AG04449 (cell line): ENCODE results near the gene COL5A1.

ENCODE experiments used
- CTCF ChIA-PET: fragments of 350-600 bp; formaldehyde crosslinking; extraction: SDS; loops from one replicate; lab custom pipeline; 2021; ENCODE audit warnings: antibody characterized with exemption; lab: Yijun Ruan, JAX
- POLR2A ChIA-PET: fragments of 400-600, 350-600 bp; formaldehyde crosslinking; extraction: SDS; loops from one replicate; lab custom pipeline; 2020; ENCODE audit warnings: antibody characterized with exemption, inconsistent platforms; lab: Yijun Ruan, JAX
- DNase-seq: peaks from one replicate; pipeline ENCODE4 v3.0.0-alpha.2; 2010; ENCODE audit warnings: low read depth, low spot score
- H3K4me3 ChIP-seq: 2 replicates; pipeline ENCODE4 v1.5.1; 2011; ENCODE audit warnings: low read depth, mild to moderate bottlenecking, control low read depth, low read length
- CTCF ChIP-seq: IDR thresholded peaks from one replicate; pipeline ENCODE4 v1.5.1; 2011; ENCODE audit warnings: mild to moderate bottlenecking, moderate library complexity, low read length, control low read depth, inconsistent platforms; ENCODE audit not compliant: insufficient read depth; ENCODE audit errors: missing control alignments

The COL5A1 gene

GRCh38 chr9:134885679-134886412, 244.2 kb downstream of the COL5A1 start:
- no peak for DNase-seq
- CTCF ChIA-PET = no interaction called here
- no peak overlapping the region for H3K4me3 ChIP-seq
- no peak for TF ChIP-seq CTCF
- POLR2A ChIA-PET = no interaction called here

- no peak for TF ChIP-seq CTCF
These were observed 244.9 kb downstream of the COL5A1 start for GRCh38 chr9:134886413-134886913.

DNA sequence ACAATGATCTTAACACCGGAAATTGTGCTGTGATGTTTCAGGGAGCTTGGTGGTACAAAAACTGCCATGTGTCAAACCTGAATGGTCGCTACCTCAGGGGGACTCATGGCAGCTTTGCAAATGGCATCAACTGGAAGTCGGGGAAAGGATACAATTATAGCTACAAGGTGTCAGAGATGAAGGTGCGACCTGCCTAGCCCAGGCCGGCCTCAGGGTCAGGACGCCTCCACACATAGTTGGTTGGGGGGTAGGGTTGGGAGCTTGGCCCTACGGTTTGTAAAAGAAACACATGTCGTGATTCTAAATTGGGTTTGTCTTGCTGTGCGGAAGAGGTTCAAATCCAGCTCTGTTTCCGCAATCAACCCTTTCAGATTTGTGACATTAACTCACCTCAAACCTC, 245.6 kb downstream of the COL5A1 start:
- CTCF ChIA-PET = no interaction called here
- DNase-seq = no peak
- TF ChIP-seq CTCF = no peak
- no peak overlapping the region for H3K4me3 ChIP-seq
- POLR2A ChIA-PET = no interaction called here

More at GRCh38 chr9:134886413-134886913, 244.9 kb downstream of the COL5A1 start:
- POLR2A ChIA-PET = no interaction called here
- no peak overlapping the region for H3K4me3 ChIP-seq
- CTCF ChIA-PET = no interaction called here
- DNase-seq = no peak

DNA sequence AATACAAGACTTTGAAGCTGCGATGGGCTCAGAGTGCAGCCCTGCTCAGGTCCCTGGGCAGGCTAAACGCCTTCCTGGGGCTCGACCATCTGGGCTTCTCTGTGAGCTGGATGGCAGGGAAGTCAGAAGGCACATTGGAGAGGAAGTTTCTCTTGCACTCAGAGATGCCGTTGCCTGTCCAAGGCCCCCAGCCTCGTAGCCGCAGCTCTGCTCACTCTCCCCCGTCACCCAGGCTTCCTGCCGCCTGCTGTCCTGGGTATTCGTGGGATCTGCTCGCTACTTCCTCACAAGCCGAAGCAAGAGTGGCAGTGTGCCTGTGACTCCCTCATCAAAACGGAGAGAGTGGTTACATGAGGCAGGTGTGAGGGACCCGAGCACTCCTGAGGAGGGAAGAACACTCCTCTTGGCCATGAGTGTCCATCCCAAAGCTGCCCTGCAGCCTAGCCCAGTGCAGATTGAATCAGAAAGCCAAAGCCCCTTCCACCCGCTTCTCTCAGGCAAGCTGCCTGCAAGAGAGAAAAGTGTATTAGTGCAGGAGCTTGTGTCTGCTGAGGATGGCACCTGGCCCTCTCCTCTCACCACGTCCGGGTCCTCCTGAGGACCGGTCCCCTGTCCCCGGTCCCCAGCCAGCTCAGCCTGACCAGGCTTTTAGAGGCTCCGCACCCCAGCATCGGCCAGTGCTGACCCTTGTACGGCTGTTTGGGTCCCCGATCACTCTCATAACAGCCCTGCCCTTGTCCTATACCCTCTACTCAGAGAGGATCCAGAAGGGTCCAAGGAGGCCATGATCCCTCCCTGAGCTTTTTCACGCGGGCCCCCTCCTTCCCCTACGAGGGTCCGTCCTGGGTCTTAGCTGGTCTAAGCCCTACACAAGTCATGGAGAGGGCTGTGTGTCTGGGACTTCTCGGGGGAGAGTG, 246.3 kb downstream of the COL5A1 start:
- no peak for DNase-seq
- no peak overlapping the region for H3K4me3 ChIP-seq
- POLR2A ChIA-PET = no interaction called here
- no peak for TF ChIP-seq CTCF
- CTCF ChIA-PET = no interaction called here

- ChIA-PET CTCF (no interaction called here), POLR2A (no interaction called here)
- DNase-seq = no peak
- no peak for TF ChIP-seq CTCF
- no peak overlapping the region for H3K4me3 ChIP-seq
These were observed 247.1 kb downstream of the COL5A1 start for GRCh38 chr9:134888603-134889190.
